ENCODE data around the gene LPP.
A peak's percentile ranks its signal among the peaks of the same experiment; 100 is the strongest.
"Not testable (repeated sequence)": the region's sequence is repeated elsewhere in the genome, so short reads cannot be mapped to it uniquely, and the experiment has no call there.

The LPP gene

GRCh38 chr3:188691665-188692064 lies 537.7 kb downstream of the LPP start:
- no peak for DNase-seq

DNA sequence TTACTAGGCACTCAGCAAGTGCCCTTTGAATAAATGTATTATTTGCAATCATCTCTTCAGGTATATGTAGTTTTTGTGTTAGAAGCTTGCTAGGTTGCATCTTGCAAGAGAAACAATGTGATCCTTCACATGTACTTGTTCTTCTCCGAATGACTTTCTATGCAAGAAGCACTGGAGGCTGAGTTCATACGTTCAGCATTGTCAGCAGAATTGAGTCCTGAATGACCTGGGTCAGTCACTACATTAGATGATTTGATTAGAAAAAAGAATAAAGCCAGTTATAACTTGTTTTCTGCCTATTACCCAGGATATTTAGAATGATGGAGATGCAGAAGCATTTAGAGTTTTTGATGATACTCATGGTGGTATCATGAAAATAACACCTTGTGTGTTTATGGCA lies 538.7 kb downstream of the LPP start:
- DNase-seq = no peak

- DNase-seq = no peak
Observed at GRCh38 chr3:188693435-188693834, 539.5 kb downstream of the LPP start.

DNA sequence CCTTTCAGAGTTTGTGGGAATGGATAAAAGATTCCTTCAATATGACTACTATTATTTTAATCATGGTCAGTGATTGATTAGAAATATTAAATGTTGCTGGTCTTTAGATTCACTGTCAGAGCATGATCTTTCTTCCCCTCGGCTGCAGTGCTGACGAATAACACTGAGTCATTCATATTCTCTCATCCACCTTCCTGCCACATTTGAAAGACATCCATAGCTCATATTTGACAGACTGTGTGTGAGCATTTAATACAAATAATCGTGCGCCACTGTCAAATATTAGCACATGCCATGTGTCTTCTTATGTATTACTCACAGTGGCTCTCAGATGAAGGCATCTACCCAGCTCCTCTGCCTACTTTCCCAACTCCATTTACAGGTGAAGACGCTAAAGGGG lies 541.3 kb downstream of the LPP start:
- DNase-seq = no peak

- DNase-seq = peak; percentile 18 to 30
Observed at GRCh38 chr3:188697127-188697526, 543.2 kb downstream of the LPP start.

DNA sequence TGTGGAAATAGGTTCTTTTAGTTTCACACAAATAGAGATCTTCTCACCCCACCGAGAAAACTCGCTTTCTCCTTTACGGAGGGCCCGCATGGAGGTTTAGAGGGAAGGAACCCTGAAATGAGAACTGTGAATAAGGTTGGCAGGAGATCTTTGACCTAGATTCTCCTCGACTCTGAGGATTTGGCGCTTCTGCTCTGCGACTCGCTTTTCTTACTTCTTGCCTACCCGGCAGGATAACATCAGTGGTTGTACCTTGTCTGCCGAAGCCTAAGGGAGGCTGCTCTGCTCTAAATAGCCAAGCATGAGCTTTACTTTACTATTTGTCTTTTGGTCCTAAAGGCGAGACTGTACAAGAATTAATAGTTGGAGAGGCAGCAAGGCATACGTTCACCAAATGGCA lies 544.5 kb downstream of the LPP start:
- no peak for DNase-seq

GRCh38 chr3:188700501-188700900 lies 546.5 kb downstream of the LPP start:
- DNase-seq = peak in 1 of 2 donors; percentile 25

- DNase-seq = no peak
Observed at GRCh38 chr3:188700918-188701317, 547.0 kb downstream of the LPP start.

- DNase-seq = no peak
Observed at GRCh38 chr3:188701485-188701969, 547.6 kb downstream of the LPP start.

GRCh38 chr3:188702028-188702427 lies 548.1 kb downstream of the LPP start:
- not testable (repeated sequence) for DNase-seq

DNA sequence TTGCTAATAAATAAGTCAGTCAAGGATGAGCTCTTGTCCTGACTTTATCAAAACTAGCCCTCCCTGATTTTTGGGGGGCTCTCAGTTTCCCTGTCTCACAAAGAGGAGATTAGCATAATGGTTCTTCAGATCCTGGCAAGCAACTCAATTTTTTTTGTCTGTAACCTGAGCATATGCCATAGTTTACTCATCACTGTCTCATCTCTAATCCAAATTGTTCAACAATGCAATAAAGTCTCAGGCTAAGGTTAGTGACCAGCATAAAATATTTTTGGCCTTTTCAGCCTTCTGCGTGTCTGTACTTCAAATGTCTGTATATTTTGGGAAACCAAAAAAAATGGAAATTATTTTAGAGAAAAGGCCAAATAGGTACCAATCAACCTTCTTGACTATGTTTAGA lies 552.2 kb downstream of the LPP start:
- DNase-seq = no peak

GRCh38 chr3:188706599-188706998 lies 552.6 kb downstream of the LPP start:
- no peak for DNase-seq

GRCh38 chr3:188707381-188708288 lies 553.7 kb downstream of the LPP start:
- no peak for DNase-seq

DNA sequence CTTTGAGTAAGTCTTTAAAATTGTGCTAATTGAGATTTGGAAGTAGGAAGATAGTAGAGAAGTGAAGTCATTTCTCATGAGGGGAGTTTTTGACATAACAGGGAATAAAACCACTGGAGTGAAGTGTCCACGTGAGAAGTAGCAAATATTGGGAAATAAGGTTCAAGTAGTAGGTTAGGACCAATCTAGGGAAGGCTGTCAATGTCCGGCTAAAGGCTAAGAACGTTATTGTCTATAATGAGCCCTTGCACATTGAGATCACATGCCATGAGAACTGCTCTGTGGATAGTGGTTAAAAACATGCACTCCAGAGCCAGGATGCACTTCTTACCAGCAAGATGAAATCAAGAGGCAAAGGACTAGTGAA lies 557.9 kb downstream of the LPP start:
- DNase-seq = no peak

- DNase-seq = no peak
Observed at GRCh38 chr3:188712248-188712924, 558.4 kb downstream of the LPP start.

- DNase-seq = no peak
Observed at GRCh38 chr3:188712991-188713390, 559.0 kb downstream of the LPP start.

DNA sequence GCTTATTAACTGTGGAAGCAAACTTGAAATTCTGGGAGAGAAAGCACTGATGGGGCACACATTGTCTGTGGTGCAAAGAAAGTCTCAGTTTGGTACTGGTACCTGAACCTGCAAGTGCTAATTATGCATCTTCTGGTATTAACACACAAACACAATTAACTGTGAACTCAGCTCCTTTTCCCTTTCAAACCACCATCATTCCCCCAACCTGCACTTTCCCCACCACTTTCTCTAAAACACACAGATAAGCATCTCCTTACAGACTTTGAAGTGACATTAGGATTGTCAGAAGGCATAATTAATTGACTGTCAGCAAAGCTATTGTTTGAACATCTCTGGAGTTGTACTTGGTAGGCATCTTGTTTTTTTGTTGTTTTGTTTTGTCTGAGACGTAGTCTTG lies 565.6 kb downstream of the LPP start:
- no peak for DNase-seq

DNA sequence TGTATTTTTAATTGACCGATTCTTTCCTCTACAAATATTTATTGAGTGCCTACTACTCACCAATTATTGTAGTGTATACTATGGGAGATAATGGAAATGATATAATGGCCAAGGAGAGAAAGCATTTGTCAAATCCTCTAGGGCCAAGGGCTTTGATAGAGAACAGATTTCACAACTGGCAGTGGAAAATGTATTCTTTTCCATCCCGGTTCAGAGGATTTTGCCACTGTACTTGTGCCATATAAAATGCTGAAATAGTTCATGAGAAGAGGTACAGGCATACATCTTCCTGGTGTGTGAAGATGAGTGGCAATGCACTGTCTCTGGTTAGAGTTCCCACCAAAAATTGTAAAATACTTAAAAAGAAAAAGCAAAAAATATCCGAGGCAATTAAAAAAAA lies 566.3 kb downstream of the LPP start:
- no peak for DNase-seq

DNA sequence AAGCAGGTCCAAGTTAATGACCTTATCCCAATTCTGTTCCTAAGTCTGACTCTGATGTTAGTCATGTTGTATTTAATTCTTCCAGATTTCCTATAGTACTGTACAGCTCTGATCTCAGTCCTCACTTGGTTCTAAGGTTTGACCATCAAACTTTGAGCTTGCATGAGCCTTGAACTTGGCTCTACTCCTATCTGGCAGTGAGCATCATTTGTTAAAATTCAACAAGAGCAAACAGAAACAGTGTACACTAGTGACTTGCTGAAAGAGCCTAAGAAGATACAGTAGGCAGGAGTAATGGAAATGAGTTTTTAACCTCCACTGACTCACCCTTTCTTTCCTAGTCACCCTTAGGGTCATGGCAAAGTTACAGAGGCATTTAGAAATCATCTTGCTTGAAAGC lies 566.7 kb downstream of the LPP start:
- DNase-seq = no peak

DNA sequence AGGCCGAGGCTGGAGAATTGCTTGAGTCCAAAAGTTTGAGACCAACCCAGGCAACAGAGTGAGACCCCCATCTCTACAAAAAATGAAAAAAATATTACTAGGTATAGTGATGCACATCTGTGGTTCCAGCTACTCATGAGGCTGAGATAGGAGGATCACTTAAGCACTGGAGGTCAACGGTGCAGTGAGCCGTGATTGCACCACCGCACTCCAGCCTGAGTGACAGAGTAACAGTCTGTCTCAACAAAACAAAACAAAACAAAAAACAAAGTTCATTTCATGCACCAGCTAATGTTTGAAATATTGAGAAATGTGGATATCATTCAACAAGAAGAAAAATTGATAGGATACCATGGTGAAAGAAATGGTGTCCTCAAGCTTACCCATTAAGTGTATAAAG lies 567.4 kb downstream of the LPP start:
- no peak for DNase-seq

GRCh38 chr3:188721990-188722389 lies 568.0 kb downstream of the LPP start:
- DNase-seq = no peak

GRCh38 chr3:188722963-188723362 lies 569.0 kb downstream of the LPP start:
- no peak for DNase-seq

- DNase-seq = no peak
Observed at GRCh38 chr3:188727052-188727451, 573.1 kb downstream of the LPP start.

DNA sequence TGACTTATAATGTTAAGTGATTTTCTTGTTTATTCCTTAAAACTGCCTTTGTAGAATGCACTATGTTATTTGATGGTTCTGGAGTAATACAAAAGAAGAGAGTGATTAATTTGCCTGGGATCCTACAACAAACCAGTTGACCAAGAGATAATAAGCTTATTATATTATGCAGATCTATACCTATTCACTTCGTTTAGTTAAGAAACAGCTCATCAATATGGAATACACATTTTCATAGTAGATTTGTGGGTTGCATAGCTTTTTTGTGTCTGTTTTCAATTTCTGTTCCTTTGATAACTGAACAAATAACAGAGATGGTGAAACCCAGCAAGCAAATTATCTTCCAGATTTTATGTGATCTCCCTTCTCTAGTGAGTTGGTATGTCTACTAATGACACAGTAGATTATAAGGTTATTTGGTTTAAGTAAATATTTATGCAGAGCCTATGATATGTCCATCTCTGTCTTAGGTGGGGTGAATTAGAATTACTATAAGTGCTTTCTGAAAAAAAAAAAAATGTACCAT lies 574.5 kb downstream of the LPP start:
- no peak for DNase-seq

Measured in stimulated activated CD4-positive, alpha-beta T cell treated with anti-CD3 and anti-CD28 coated beads, Interleukin-2, amount 100 ng/mL, for 24 hours (primary cell).